ENCODE results near the gene UCHL3. TPM values are rescaled to one million over a fixed set of nuclear protein-coding genes. Genes with fewer than 3 reads are reported as not detected.

The UCHL3 gene
- total RNA-seq, 1 experiment from 2014 or later: 54.7 TPM

- ChIA-PET POLR2A (ENCODE audit: low non-redundant PET) (no interaction called here), CTCF (no interaction called here)
- DNase-seq (ENCODE audit: low spot score): no peak
- Histone ChIP-seq H3K9me3 (ENCODE audit: low read depth, low read length, poor library complexity, severe bottlenecking) (peaks cover 9% of the 10 kb centered on the region), H3K4me1 (ENCODE audit: insufficient read depth, low read length, poor library complexity, severe bottlenecking) (no peaks in the 10 kb centered on the region), H3K36me3 (ENCODE audit: insufficient read depth, low read length, poor library complexity, severe bottlenecking) (no peaks in the 10 kb centered on the region), H3K4me3 (ENCODE audit: low read depth, low read length, poor library complexity, severe bottlenecking) (no peak overlapping the region), H3K27ac (ENCODE audit: low read depth, low read length, poor library complexity, severe bottlenecking) (no peak overlapping the region), H3K27me3 (replicated peaks; ENCODE audit: insufficient read depth, low read depth, low read length, poor library complexity) (no peaks in the 10 kb centered on the region)
- intact Hi-C loops (cut with micrococcal nuclease; ENCODE audit: unreplicated experiment): no loop called here
- BruUV-seq (replicated peaks): no TSS peak
- TF ChIP-seq EZH2 (IDR thresholded peaks at IDR 0.05; ENCODE audit: borderline replicate concordance, low read depth, low read length, poor library complexity, severe bottlenecking): no peak
These were observed 29.9 kb downstream of the UCHL3 start for GRCh38 chr13:75579529-75579928.

- Histone ChIP-seq H3K27ac (ENCODE audit: low read depth, low read length, poor library complexity, severe bottlenecking) (no peak overlapping the region), H3K36me3 (ENCODE audit: insufficient read depth, low read length, poor library complexity, severe bottlenecking) (no peaks in the 10 kb centered on the region), H3K4me3 (ENCODE audit: low read depth, low read length, poor library complexity, severe bottlenecking) (no peak overlapping the region), H3K9me3 (ENCODE audit: low read depth, low read length, poor library complexity, severe bottlenecking) (peaks cover 9% of the 10 kb centered on the region), H3K4me1 (ENCODE audit: insufficient read depth, low read length, poor library complexity, severe bottlenecking) (no peaks in the 10 kb centered on the region), H3K27me3 (replicated peaks; ENCODE audit: insufficient read depth, low read depth, low read length, poor library complexity) (no peaks in the 10 kb centered on the region)
- TF ChIP-seq CTCF (conservative IDR thresholded peaks at IDR 0.05; ENCODE audit: low read depth, low read length) (no peak), EZH2 (IDR thresholded peaks at IDR 0.05; ENCODE audit: borderline replicate concordance, low read depth, low read length, poor library complexity, severe bottlenecking) (no peak)
- CTCF ChIA-PET: no interaction called here
- BruUV-seq (replicated peaks): no TSS peak
- intact Hi-C loops (cut with micrococcal nuclease; ENCODE audit: unreplicated experiment): no loop called here
- no peak for DNase-seq (ENCODE audit: low spot score)
- POLR2A ChIA-PET (ENCODE audit: low non-redundant PET): no interaction called here
These were observed 32.5 kb downstream of the UCHL3 start for GRCh38 chr13:75581874-75582640.

- no peak for DNase-seq (ENCODE audit: low spot score)
- no peak overlapping the region for H3K4me3 ChIP-seq (ENCODE audit: low read depth, low read length, poor library complexity, severe bottlenecking)
- H3K4me1 ChIP-seq (ENCODE audit: insufficient read depth, low read length, poor library complexity, severe bottlenecking): no peaks in the 10 kb centered on the region
- H3K27me3 ChIP-seq (replicated peaks; ENCODE audit: insufficient read depth, low read depth, low read length, poor library complexity): no peaks in the 10 kb centered on the region
- BruUV-seq (replicated peaks): no TSS peak
- no peaks in the 10 kb centered on the region for H3K36me3 ChIP-seq (ENCODE audit: insufficient read depth, low read length, poor library complexity, severe bottlenecking)
- intact Hi-C loops (cut with micrococcal nuclease; ENCODE audit: unreplicated experiment): no loop called here
- peaks cover 9% of the 10 kb centered on the region for H3K9me3 ChIP-seq (ENCODE audit: low read depth, low read length, poor library complexity, severe bottlenecking)
- TF ChIP-seq CTCF (conservative IDR thresholded peaks at IDR 0.05; ENCODE audit: low read depth, low read length) (no peak), EZH2 (IDR thresholded peaks at IDR 0.05; ENCODE audit: borderline replicate concordance, low read depth, low read length, poor library complexity, severe bottlenecking) (no peak)
- ChIA-PET POLR2A (ENCODE audit: low non-redundant PET) (no interaction called here), CTCF (no interaction called here)
- no peak overlapping the region for H3K27ac ChIP-seq (ENCODE audit: low read depth, low read length, poor library complexity, severe bottlenecking)
These were observed 33.5 kb downstream of the UCHL3 start for GRCh38 chr13:75583091-75583490.

GRCh38 chr13:75585153-75585552, 35.6 kb downstream of the UCHL3 start:
- Histone ChIP-seq H3K4me1 (ENCODE audit: insufficient read depth, low read length, poor library complexity, severe bottlenecking) (no peaks in the 10 kb centered on the region), H3K27ac (ENCODE audit: low read depth, low read length, poor library complexity, severe bottlenecking) (no peak overlapping the region), H3K27me3 (replicated peaks; ENCODE audit: insufficient read depth, low read depth, low read length, poor library complexity) (no peaks in the 10 kb centered on the region), H3K36me3 (ENCODE audit: insufficient read depth, low read length, poor library complexity, severe bottlenecking) (no peaks in the 10 kb centered on the region), H3K9me3 (ENCODE audit: low read depth, low read length, poor library complexity, severe bottlenecking) (peaks cover 9% of the 10 kb centered on the region), H3K4me3 (ENCODE audit: low read depth, low read length, poor library complexity, severe bottlenecking) (no peak overlapping the region)
- CTCF ChIA-PET: no interaction called here
- intact Hi-C loops (cut with micrococcal nuclease; ENCODE audit: unreplicated experiment): no loop called here
- BruUV-seq (replicated peaks): no TSS peak
- POLR2A ChIA-PET (ENCODE audit: low non-redundant PET): no interaction called here
- TF ChIP-seq CTCF (conservative IDR thresholded peaks at IDR 0.05; ENCODE audit: low read depth, low read length) (no peak), EZH2 (IDR thresholded peaks at IDR 0.05; ENCODE audit: borderline replicate concordance, low read depth, low read length, poor library complexity, severe bottlenecking) (no peak)
- no peak for DNase-seq (ENCODE audit: low spot score)
